ENCODE data around the gene MAP10. TPM values are rescaled to one million over a fixed set of nuclear protein-coding genes. Genes with fewer than 3 reads are reported as not detected.

MAP10 gene
- total RNA-seq, 4 donors from 2014 or later = 1.7 to 3.2 (median 2.5) TPM

GRCh38 chr1:232818040-232818439 lies 12.8 kb downstream of the MAP10 start:
- H3K4me1 ChIP-seq = no peaks in the 10 kb centered on the region
- TF ChIP-seq POLR2A (IDR thresholded peaks at IDR 0.05) = no peak
- no peak for TF ChIP-seq CTCF (IDR thresholded peaks at IDR 0.05)
- H3K9me3 ChIP-seq = no peaks in the 10 kb centered on the region
- H3K27ac ChIP-seq = no peak overlapping the region
- no peaks in the 10 kb centered on the region for H3K27me3 ChIP-seq
- DNase-seq = no peak
- H3K36me3 ChIP-seq = no peaks in the 10 kb centered on the region
- no peak overlapping the region for H3K4me3 ChIP-seq

GRCh38 chr1:232820431-232820830 lies 15.2 kb downstream of the MAP10 start:
- TF ChIP-seq POLR2A (IDR thresholded peaks at IDR 0.05) = no peak
- TF ChIP-seq CTCF (IDR thresholded peaks at IDR 0.05) = no peak
- Histone ChIP-seq H3K36me3 (no peaks in the 10 kb centered on the region), H3K4me1 (no peaks in the 10 kb centered on the region), H3K27me3 (no peaks in the 10 kb centered on the region), H3K4me3 (no peak overlapping the region), H3K9me3 (no peaks in the 10 kb centered on the region), H3K27ac (no peak overlapping the region)
- no peak for DNase-seq

- H3K4me3 ChIP-seq = no peak overlapping the region
- no peaks in the 10 kb centered on the region for H3K4me1 ChIP-seq
- H3K9me3 ChIP-seq = no peaks in the 10 kb centered on the region
- no peaks in the 10 kb centered on the region for H3K27me3 ChIP-seq
- H3K36me3 ChIP-seq = no peaks in the 10 kb centered on the region
- DNase-seq = no peak
- no peak for TF ChIP-seq POLR2A (IDR thresholded peaks at IDR 0.05)
- no peak for TF ChIP-seq CTCF (IDR thresholded peaks at IDR 0.05)
- H3K27ac ChIP-seq = no peak overlapping the region
These were observed 17.3 kb downstream of the MAP10 start for GRCh38 chr1:232822530-232822929.

- H3K4me3 ChIP-seq = no peak overlapping the region
- H3K27ac ChIP-seq = no peak overlapping the region
- H3K9me3 ChIP-seq = no peaks in the 10 kb centered on the region
- H3K4me1 ChIP-seq = no peaks in the 10 kb centered on the region
- no peaks in the 10 kb centered on the region for H3K27me3 ChIP-seq
- H3K36me3 ChIP-seq = no peaks in the 10 kb centered on the region
- TF ChIP-seq CTCF (IDR thresholded peaks at IDR 0.05) = no peak
- no peak for TF ChIP-seq POLR2A (IDR thresholded peaks at IDR 0.05)
- no peak for DNase-seq
These were observed 21.1 kb downstream of the MAP10 start for GRCh38 chr1:232826318-232826717.

GRCh38 chr1:232830661-232831060 lies 25.4 kb downstream of the MAP10 start:
- H3K9me3 ChIP-seq = no peaks in the 10 kb centered on the region
- H3K27ac ChIP-seq = no peak overlapping the region
- H3K27me3 ChIP-seq = no peaks in the 10 kb centered on the region
- no peak for DNase-seq
- H3K4me1 ChIP-seq = no peaks in the 10 kb centered on the region
- no peaks in the 10 kb centered on the region for H3K36me3 ChIP-seq
- H3K4me3 ChIP-seq = no peak overlapping the region
- TF ChIP-seq CTCF (IDR thresholded peaks at IDR 0.05) (no peak), POLR2A (IDR thresholded peaks at IDR 0.05) (no peak)

GRCh38 chr1:232831895-232832294 lies 26.7 kb downstream of the MAP10 start:
- DNase-seq = no peak
- Histone ChIP-seq H3K9me3 (no peaks in the 10 kb centered on the region), H3K36me3 (no peaks in the 10 kb centered on the region), H3K27me3 (no peaks in the 10 kb centered on the region), H3K4me3 (no peak overlapping the region), H3K27ac (no peak overlapping the region), H3K4me1 (no peaks in the 10 kb centered on the region)
- no peak for TF ChIP-seq POLR2A (IDR thresholded peaks at IDR 0.05)
- no peak for TF ChIP-seq CTCF (IDR thresholded peaks at IDR 0.05)

Measured in Peyer's patch (tissue), 4 donors.